PFSK-1 (cell line): ENCODE results near the gene GPR39.

Source experiments
- FOXP2 ChIP-seq: optimal IDR thresholded peaks from 2 replicates; pipeline ENCODE3; 2011; ENCODE audit warnings: borderline replicate concordance, control low read depth, inconsistent platforms; ENCODE audit not compliant: insufficient read depth; ENCODE audit errors: extremely low read length, extremely low read depth
- POLR2AphosphoS5 ChIP-seq: IDR thresholded peaks from 2 replicates; pipeline ENCODE4 v1.6.1; 2012; ENCODE audit warnings: low read depth, mild to moderate bottlenecking, control low read depth, low read length, moderate library complexity
- SIN3A ChIP-seq: IDR thresholded peaks from 2 replicates; pipeline ENCODE4 v1.6.1; 2012; ENCODE audit warnings: mild to moderate bottlenecking, low read length, moderate library complexity, borderline replicate concordance; ENCODE audit not compliant: insufficient read depth
- TAF1 ChIP-seq: IDR thresholded peaks from 2 replicates; pipeline ENCODE4 v1.6.1; 2012; ENCODE audit warnings: low read length, control low read depth, borderline replicate concordance; ENCODE audit not compliant: insufficient read depth
- TF ChIP-seq, protein P1 (sequence below), 2 experiments: IDR thresholded peaks; 2 replicates each; pipeline versions ENCODE4 v1.6.1 to v1.8.0; 2011 to 2012; ENCODE audit warnings: low read depth in 2 of 2, low read length in 2 of 2, control low read depth in 1 of 2, inconsistent platforms in 1 of 2, mild to moderate bottlenecking in 1 of 2, moderate library complexity in 1 of 2; ENCODE audit not compliant: insufficient read depth in 1 of 2

Gene GPR39

GRCh38 chr2:132470746-132471145 lies 54.1 kb downstream of the GPR39 start:
- TF ChIP-seq TAF1 (no peak), POLR2AphosphoS5 (no peak), FOXP2 (no peak), SIN3A (no peak)
- TF ChIP-seq, protein P1, sequence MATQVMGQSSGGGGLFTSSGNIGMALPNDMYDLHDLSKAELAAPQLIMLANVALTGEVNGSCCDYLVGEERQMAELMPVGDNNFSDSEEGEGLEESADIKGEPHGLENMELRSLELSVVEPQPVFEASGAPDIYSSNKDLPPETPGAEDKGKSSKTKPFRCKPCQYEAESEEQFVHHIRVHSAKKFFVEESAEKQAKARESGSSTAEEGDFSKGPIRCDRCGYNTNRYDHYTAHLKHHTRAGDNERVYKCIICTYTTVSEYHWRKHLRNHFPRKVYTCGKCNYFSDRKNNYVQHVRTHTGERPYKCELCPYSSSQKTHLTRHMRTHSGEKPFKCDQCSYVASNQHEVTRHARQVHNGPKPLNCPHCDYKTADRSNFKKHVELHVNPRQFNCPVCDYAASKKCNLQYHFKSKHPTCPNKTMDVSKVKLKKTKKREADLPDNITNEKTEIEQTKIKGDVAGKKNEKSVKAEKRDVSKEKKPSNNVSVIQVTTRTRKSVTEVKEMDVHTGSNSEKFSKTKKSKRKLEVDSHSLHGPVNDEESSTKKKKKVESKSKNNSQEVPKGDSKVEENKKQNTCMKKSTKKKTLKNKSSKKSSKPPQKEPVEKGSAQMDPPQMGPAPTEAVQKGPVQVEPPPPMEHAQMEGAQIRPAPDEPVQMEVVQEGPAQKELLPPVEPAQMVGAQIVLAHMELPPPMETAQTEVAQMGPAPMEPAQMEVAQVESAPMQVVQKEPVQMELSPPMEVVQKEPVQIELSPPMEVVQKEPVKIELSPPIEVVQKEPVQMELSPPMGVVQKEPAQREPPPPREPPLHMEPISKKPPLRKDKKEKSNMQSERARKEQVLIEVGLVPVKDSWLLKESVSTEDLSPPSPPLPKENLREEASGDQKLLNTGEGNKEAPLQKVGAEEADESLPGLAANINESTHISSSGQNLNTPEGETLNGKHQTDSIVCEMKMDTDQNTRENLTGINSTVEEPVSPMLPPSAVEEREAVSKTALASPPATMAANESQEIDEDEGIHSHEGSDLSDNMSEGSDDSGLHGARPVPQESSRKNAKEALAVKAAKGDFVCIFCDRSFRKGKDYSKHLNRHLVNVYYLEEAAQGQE (IDR thresholded peaks at IDR 0.05; ENCODE audit: insufficient read depth in 1 of 2, low read depth in 2 of 2, low read length in 2 of 2), result no peak

- TF ChIP-seq, protein P1 (IDR thresholded peaks at IDR 0.05; ENCODE audit: insufficient read depth in 1 of 2, low read depth in 2 of 2, low read length in 2 of 2), result no peak
- no peak for TF ChIP-seq POLR2AphosphoS5
Measured at GRCh38 chr2:132473174-132473883, 56.7 kb downstream of the GPR39 start.

DNA sequence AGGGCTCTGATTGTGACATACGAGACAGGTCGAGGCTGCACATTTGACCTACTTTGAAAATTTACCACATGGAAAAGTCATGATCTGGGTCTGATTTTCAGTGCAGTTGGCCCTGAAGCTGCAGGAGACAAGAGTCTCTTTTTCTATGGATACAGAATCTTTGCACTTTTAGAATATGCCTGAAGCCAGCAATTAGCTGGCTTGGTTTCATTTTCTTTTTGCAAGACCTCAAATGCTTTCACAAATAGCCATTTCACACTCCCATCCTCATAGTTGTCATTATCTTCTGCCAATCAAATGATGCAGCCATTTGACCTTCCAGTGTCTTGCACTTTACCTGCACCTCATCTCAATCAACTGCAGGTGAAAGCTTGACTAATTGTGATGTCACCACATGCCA lies 59.0 kb downstream of the GPR39 start:
- TF ChIP-seq, protein P1 (IDR thresholded peaks at IDR 0.05; ENCODE audit: insufficient read depth in 1 of 2, low read depth in 2 of 2, low read length in 2 of 2), result no peak
- TF ChIP-seq SIN3A (no peak), POLR2AphosphoS5 (no peak), FOXP2 (no peak), TAF1 (no peak)

DNA sequence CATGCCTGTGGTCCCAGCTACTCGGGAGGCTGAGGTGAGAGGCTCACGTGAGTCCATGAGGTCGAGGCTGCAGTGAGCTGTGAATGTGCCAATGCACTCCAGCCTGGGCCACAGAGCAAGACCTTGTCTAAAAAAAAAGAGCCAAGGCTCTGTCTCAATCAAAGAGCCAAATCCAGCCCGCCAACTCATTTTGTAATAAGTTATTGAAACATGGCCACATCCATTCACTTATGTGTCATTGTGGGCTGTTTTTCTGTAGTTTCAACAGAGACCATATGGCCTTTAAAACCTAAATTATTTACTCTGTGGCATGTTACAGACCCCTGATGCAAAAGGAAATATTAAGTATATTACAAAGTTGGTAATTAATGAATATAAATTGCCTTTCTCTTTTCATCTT lies 60.8 kb downstream of the GPR39 start:
- TF ChIP-seq SIN3A (no peak), POLR2AphosphoS5 (no peak), TAF1 (no peak), FOXP2 (no peak)
- TF ChIP-seq, protein P1 (IDR thresholded peaks at IDR 0.05; ENCODE audit: insufficient read depth in 1 of 2, low read depth in 2 of 2, low read length in 2 of 2), result no peak

DNA sequence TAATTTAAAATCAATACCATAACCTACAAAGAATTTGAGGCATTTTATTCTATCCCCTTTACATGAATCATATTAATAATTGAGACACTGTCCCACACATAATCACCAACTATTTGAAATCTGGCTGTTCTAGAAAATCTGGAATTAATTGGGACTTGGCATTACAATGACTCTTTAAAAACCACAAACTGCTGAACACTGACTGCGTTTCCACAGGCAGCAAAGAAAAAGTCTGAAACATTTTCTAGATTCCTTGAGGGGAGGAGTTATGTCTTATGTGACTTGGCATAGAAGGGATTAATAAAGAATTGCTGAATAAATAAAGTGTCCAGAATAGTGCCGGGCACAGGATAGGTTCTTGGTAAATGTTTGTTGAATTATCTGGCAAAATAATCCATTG lies 61.4 kb downstream of the GPR39 start:
- TF ChIP-seq POLR2AphosphoS5 (no peak), TAF1 (no peak), SIN3A (no peak)
